ENCODE measurements around the gene DCAF4.

DNA sequence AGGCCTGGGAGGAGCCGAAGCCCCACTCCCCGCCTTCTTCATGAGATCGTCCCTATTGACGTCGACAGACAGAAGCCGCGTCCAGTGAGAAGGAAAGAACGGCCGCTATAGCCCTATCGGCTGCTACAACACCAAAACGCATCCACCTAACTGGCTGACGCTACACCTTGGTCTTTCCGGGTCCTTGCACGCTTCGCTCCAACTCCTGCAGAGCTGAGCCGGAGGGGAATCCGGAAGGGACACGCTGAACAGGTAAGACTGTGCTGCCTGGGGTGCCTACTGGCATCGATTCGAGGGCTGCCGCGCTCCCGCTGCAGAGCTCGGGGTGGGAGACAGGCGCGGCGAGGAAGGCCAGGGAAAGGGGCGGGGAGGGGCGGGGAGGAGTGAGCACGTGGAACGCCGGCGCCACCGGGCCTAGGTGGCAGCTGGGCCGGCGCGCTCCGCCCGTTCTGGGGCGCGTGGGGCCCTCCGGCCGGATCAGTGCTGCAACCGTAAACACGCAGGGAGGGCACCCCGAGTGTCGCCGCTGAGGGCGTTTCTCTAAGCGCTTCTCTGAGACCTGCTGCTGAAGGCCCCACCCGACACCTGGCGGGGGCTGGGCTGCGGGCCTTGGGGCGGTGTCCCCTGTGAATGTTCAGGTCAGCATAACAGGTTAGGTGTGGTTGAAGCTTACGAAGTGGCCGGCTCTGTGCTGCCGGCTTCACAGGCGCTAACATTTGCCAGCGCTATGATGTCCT is at the start of gene DCAF4:
- TF ChIP-seq POLR2AphosphoS5 (IDR thresholded peaks at IDR 0.05; ENCODE audit: low read depth, low read length) (no peak), TAF1 (IDR thresholded peaks at IDR 0.05; ENCODE audit: borderline replicate concordance, insufficient read depth, low read length) (no peak), SIN3A (IDR thresholded peaks at IDR 0.05; ENCODE audit: borderline replicate concordance, insufficient read depth, low read length) (peak; percentile 84; the same call in 1 of the 2 replicates)
- TF ChIP-seq, protein P1, sequence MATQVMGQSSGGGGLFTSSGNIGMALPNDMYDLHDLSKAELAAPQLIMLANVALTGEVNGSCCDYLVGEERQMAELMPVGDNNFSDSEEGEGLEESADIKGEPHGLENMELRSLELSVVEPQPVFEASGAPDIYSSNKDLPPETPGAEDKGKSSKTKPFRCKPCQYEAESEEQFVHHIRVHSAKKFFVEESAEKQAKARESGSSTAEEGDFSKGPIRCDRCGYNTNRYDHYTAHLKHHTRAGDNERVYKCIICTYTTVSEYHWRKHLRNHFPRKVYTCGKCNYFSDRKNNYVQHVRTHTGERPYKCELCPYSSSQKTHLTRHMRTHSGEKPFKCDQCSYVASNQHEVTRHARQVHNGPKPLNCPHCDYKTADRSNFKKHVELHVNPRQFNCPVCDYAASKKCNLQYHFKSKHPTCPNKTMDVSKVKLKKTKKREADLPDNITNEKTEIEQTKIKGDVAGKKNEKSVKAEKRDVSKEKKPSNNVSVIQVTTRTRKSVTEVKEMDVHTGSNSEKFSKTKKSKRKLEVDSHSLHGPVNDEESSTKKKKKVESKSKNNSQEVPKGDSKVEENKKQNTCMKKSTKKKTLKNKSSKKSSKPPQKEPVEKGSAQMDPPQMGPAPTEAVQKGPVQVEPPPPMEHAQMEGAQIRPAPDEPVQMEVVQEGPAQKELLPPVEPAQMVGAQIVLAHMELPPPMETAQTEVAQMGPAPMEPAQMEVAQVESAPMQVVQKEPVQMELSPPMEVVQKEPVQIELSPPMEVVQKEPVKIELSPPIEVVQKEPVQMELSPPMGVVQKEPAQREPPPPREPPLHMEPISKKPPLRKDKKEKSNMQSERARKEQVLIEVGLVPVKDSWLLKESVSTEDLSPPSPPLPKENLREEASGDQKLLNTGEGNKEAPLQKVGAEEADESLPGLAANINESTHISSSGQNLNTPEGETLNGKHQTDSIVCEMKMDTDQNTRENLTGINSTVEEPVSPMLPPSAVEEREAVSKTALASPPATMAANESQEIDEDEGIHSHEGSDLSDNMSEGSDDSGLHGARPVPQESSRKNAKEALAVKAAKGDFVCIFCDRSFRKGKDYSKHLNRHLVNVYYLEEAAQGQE (IDR thresholded peaks at IDR 0.05; ENCODE audit: insufficient read depth in 1 of 2, low read depth in 2 of 2, low read length in 2 of 2) = no peak
